Natural killer cell (primary cell): ENCODE measurements around the gene OR56B1. TPM values are rescaled to one million over a fixed set of nuclear protein-coding genes. Genes with fewer than 3 reads are reported as not detected.
A peak's percentile ranks its signal among the peaks of the same experiment; 100 is the strongest.

Source experiments
- ATAC-seq, 3 donors: fragments of 150-1000 bp in 2 of 3; fragments of 200-7000 bp in 1 of 3; cut with Tn5 transposase; 1 replicate in 1 of 3; 2 replicates in 2 of 3; pipeline ENCODE4 v1.10.0; 2021; ENCODE audit warnings: mild to moderate bottlenecking in 2 of 3, moderate library complexity in 2 of 3
- DNase-seq, 2 donors: peaks; one replicate each; pipeline versions ENCODE4 v3.0.0 to v3.0.0-alpha.2; 2013 to 2021; ENCODE audit warnings: mixed read lengths in 1 of 2
- H3K27ac ChIP-seq: one replicate; pipeline ENCODE4 v1.5.1; 2013; ENCODE audit warnings: mild to moderate bottlenecking, low read length
- H3K27me3 ChIP-seq: one replicate; pipeline ENCODE4 v1.6.1; 2013; ENCODE audit warnings: low read length; ENCODE audit not compliant: control insufficient read depth, insufficient read depth
- H3K36me3 ChIP-seq: one replicate; pipeline ENCODE4 v1.6.1; 2013; ENCODE audit warnings: low read length; ENCODE audit not compliant: control insufficient read depth, insufficient read depth
- H3K4me1 ChIP-seq: one replicate; pipeline ENCODE4 v1.6.1; 2013; ENCODE audit warnings: low read length; ENCODE audit not compliant: control insufficient read depth, insufficient read depth
- H3K4me3 ChIP-seq: one replicate; pipeline ENCODE4 v1.5.1; 2013; ENCODE audit warnings: low read length
- H3K9me3 ChIP-seq: one replicate; pipeline ENCODE4 v1.6.1; 2013; ENCODE audit warnings: low read length; ENCODE audit not compliant: control insufficient read depth, insufficient read depth
- H3K27ac Mint-ChIP-seq, 2 donors: one replicate each; pipeline ENCODE4 v1.8.0; 2022; ENCODE audit warnings: mild to moderate bottlenecking in 2 of 2, mixed read lengths in 2 of 2, moderate library complexity in 1 of 2
- H3K27me3 Mint-ChIP-seq, 2 donors: one replicate each; pipeline ENCODE4 v1.8.0; 2022; ENCODE audit warnings: low read depth in 2 of 2, mixed read lengths in 2 of 2
- H3K36me3 Mint-ChIP-seq: one replicate; pipeline ENCODE4 v1.8.0; 2022; ENCODE audit warnings: mixed read lengths
- H3K4me1 Mint-ChIP-seq, 2 donors: one replicate each; pipeline ENCODE4 v1.8.0; 2022; ENCODE audit warnings: mixed read lengths in 2 of 2
- H3K4me3 Mint-ChIP-seq: one replicate; pipeline ENCODE4 v1.8.0; 2022; ENCODE audit warnings: mild to moderate bottlenecking, moderate library complexity, mixed read lengths
- H3K9me3 Mint-ChIP-seq, 2 donors: one replicate each; pipeline ENCODE4 v1.8.0; 2022; ENCODE audit warnings: mixed read lengths in 2 of 2
- CTCF ChIP-seq: fragments of 200-600 bp; IDR thresholded peaks from one replicate; pipeline ENCODE4 v1.8.0; 2022; ENCODE audit warnings: antibody characterized with exemption
- WGBS: methylation state at CpG from one replicate; pipeline ENCODE4 v1.1.7; 2013; ENCODE audit warnings: missing lambda C conversion rate; ENCODE audit not compliant: insufficient coverage; 5-methylcytosine and 5-hydroxymethylcytosine counted together
- intact Hi-C: fragments of 100-400 bp; cut with micrococcal nuclease; formaldehyde crosslinking; loops from one replicate; pipeline ENCODE4 v1.14.2; 2022
- total RNA-seq, 4 donors: library from RNA; stranded (reverse); fragments of 120-200 nt in 1 of 4; gene quantifications; one replicate each; pipeline versions ENCODE4 v1.2.3 to v1.2.4, GENCODE V29; 2013 to 2022

The OR56B1 gene
- total RNA-seq, 3 donors from 2014 or later (not counting 1 experiment from before 2014, with no cell fraction given): 0.18 to 0.93 (median 0.42) TPM

GRCh38 chr11:5700421-5701054 is 35.7 kb upstream of the OR56B1 start:
- Histone ChIP-seq H3K4me1 (no peaks in the 10 kb centered on the region), H3K27ac (no peak overlapping the region), H3K9me3 (no peaks in the 10 kb centered on the region), H3K27me3 (no peaks in the 10 kb centered on the region), H3K4me3 (no peak overlapping the region), H3K36me3 (peaks cover 74% of the 10 kb centered on the region)
- Mint-ChIP-seq H3K4me3 (no peak overlapping the region), H3K9me3 (no peaks in the 10 kb centered on the region), H3K27me3 (no peaks in the 10 kb centered on the region), H3K27ac (peak overlapping the region; percentile 78 to 84), H3K36me3 (peaks cover 35% of the 10 kb centered on the region), H3K4me1 (peaks cover 64 to 71% of the 10 kb centered on the region in 2 donors)
- ATAC-seq (no peak), DNase-seq (no peak)
- TF ChIP-seq CTCF: no peak
- 31% methylated on average over 6 of the region's 10 CpGs for WGBS
- intact Hi-C loops: loop anchor here (2.0 kb wide), 1 partner anchor 16 kb away; the partner anchor contains the start of gene TRIM5

GRCh38 chr11:5701055-5701577 is 35.1 kb upstream of the OR56B1 start:
- no peak for ATAC-seq
- H3K36me3 Mint-ChIP-seq: peaks cover 34% of the 10 kb centered on the region
- peak overlapping the region; percentile 78 to 84 for H3K27ac Mint-ChIP-seq
- intact Hi-C loops: loop anchor here (2.0 kb wide), 1 partner anchor 16 kb away; the partner anchor contains the start of gene TRIM5
- H3K27ac ChIP-seq: no peak overlapping the region
- no peak overlapping the region for H3K4me3 ChIP-seq
- peaks cover 61 to 68% of the 10 kb centered on the region in 2 donors for H3K4me1 Mint-ChIP-seq
- H3K27me3 ChIP-seq: no peaks in the 10 kb centered on the region
- H3K27me3 Mint-ChIP-seq: no peaks in the 10 kb centered on the region
- DNase-seq: no peak
- no peaks in the 10 kb centered on the region for H3K9me3 ChIP-seq
- H3K9me3 Mint-ChIP-seq: no peaks in the 10 kb centered on the region
- no peak overlapping the region for H3K4me3 Mint-ChIP-seq
- H3K36me3 ChIP-seq: peaks cover 75% of the 10 kb centered on the region
- no peak for TF ChIP-seq CTCF
- H3K4me1 ChIP-seq: no peaks in the 10 kb centered on the region
- 49% methylated on average over 3 of the region's 3 CpGs for WGBS

- Histone ChIP-seq H3K27me3 (no peaks in the 10 kb centered on the region), H3K4me1 (no peaks in the 10 kb centered on the region), H3K4me3 (no peak overlapping the region), H3K36me3 (peaks cover 76% of the 10 kb centered on the region), H3K27ac (no peak overlapping the region), H3K9me3 (no peaks in the 10 kb centered on the region)
- no peak overlapping the region for H3K4me3 Mint-ChIP-seq
- WGBS: no CpG with 5 or more reads among the region's 2 CpGs
- no peaks in the 10 kb centered on the region for H3K9me3 Mint-ChIP-seq
- intact Hi-C loops: no loop called here
- no peaks in the 10 kb centered on the region for H3K27me3 Mint-ChIP-seq
- DNase-seq (no peak), ATAC-seq (no peak)
- H3K27ac Mint-ChIP-seq: peak overlapping the region in 1 of 2 donors; percentile 85
- H3K36me3 Mint-ChIP-seq: peaks cover 47% of the 10 kb centered on the region
- peaks cover 46 to 48% of the 10 kb centered on the region in 2 donors for H3K4me1 Mint-ChIP-seq
- TF ChIP-seq CTCF: no peak
Measured at GRCh38 chr11:5703741-5704536, 32.3 kb upstream of the OR56B1 start.
